Cortex of kidney (tissue), 1 donor: Measurements from ENCODE around the gene SNTG2.
"Not testable (repeated sequence)": the region's sequence is repeated elsewhere in the genome, so short reads cannot be mapped to it uniquely, and the experiment has no call there.

ENCODE experiments used
- DNase-seq: peaks from one replicate; lab custom pipeline; 2025; lab: John Stamatoyannopoulos, UW

The SNTG2 gene

GRCh38 chr2:1192121-1192520 lies 241.5 kb downstream of the SNTG2 start:
- DNase-seq, result no peak

DNA sequence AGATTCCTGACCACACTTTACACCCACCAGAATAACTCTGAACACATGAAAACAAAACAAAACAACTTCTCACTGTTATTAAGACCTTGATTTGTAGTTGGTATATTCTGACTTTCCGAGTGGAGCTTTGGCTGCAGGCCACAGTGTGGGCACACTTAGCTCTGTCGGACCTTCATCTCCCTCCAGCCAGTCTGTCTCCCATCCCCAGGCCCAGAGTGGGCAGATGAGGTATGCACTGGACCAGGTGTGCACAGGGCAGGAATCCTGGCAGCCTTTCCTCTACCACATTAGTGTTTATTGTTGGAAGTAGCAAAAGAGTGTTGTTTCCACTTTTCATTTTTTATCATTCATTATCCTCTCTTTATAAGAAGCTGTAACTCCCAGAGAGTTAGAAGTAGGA lies 243.2 kb downstream of the SNTG2 start:
- no peak for DNase-seq

DNA sequence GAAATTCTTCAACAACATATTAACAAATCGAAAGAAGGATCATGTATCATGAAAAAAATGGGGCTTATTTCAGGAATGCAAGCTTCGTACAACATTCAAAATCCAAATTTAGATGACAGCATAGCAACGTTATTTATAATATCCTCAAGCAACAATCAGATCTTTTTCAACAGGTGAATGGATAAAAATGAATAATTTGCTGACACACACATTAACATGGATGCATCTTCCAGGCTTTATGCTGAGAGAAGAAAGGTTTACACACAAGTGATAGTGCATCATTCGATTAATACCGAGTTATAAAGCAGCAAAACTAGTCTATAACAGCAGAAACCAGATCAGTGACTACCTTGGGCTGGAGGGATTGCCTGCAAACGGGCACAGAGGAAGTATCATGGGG lies 253.1 kb downstream of the SNTG2 start:
- DNase-seq, result no peak

DNA sequence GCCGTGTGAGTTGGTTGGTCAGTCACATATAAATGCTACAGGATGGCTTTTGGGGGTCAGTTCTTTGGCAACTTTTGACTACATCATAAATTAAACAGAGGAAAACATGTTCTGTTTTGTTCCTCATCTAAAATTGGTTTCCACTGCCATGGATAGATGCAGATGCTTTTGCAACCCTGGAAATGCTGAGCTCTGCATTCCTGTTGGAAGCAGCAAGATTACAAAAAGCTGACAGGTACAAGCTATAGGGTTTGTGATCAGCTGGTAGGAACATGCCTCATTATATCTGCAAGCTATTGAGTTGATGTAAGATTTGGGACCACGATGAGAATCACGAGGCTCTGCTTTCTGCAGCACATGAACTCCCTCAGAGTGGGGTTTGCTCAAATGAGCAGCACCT lies 255.2 kb downstream of the SNTG2 start:
- no peak for DNase-seq

DNA sequence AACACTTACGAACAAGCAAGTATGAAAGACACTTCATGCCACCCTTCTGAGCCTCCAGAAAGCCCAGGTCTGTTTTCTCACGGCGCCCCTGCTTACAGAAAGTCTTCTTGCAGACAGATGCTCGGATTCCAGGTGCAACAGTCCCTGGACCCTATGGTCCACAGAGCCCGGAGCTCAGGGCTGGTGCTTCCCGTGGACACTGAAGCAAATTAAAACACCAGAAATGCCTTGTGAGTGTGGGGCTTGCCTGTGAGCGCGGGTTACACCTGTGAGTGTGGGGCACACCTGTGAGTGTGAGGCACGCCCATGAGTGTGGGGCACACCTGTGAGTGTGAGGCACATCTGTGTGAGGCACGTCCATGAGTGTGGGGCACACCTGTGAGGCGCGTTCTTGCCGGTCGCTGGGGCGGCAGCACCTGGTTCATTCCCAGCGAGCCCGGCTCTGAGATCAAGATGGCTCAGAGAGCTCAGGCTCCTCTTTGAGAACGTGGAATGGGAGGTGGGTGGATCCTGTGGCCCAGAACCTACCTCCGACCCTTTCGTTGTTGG lies 257.4 kb downstream of the SNTG2 start:
- DNase-seq, result no peak

- DNase-seq, result no peak
Observed at GRCh38 chr2:1208522-1208921, 257.9 kb downstream of the SNTG2 start.

DNA sequence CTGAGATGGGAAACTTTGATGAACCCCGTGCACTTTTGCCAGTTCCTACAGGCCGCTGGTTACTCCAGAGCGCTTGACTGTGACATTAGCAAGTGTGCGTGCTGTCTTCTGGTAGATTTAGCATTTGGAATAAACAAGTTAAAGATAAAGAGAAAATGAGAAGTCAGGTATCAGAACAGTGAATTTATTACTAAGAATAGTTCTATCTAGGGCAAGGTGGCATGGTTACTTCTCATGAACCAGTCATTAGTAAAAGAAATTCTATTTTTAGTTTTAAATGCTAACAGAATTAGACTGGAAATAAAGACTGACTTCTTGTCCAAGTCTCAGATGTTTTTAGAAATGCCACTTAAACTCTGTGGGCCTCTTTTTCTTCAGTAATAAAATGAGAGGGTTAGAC lies 258.6 kb downstream of the SNTG2 start:
- no peak for DNase-seq

- DNase-seq, result no peak
Observed at GRCh38 chr2:1209761-1210160, 259.1 kb downstream of the SNTG2 start.

DNA sequence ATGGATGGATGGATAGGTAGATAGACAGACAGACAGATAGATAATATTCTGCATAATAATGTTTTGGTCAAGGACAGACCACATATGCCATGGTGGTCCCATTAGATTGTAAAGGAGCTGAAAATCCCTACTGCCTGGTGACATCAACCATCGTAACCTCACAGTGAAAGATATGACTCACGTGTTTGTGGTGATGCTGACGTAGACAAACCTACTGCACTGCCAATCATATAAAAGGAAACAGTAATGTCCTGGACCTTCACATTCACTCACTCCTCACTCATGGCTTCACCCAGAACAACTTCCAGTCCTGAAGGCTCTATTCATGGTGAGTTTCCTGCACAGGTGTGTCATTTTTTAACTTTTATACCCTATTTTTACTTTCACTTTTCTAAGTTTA lies 259.7 kb downstream of the SNTG2 start:
- DNase-seq, result no peak

DNA sequence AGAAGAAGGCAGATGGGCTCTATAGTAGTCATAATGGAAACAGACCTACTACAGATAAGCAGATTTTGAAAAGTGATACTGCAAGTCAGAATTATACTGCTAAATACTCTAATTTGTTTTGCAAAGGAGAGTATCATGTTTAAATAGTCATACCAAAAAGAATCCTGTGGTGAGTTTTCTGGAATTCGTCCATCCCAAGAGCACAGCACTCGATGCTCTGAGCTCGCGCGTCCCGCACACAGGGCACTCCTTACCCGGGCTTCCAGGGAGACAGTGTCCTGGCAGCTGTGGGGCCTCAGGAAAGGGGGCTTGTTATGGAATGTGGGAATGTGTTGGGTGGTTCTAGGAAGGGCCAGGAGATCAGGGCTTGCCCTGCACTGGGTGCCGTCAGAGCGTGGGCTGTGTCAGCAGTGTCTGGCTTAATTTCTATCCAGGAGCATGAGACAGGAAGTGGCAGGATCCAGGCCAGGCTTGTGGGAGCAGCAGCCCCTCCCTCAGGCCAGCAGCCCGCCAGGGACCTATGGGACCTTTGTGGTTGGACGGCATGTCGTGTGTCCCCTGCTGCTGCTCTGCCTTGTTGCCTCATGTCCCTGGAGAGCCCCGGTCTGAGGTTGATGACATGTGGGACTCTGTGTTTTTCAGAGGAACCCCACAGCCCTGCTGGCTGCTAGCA lies 269.4 kb downstream of the SNTG2 start:
- DNase-seq, result no peak

DNA sequence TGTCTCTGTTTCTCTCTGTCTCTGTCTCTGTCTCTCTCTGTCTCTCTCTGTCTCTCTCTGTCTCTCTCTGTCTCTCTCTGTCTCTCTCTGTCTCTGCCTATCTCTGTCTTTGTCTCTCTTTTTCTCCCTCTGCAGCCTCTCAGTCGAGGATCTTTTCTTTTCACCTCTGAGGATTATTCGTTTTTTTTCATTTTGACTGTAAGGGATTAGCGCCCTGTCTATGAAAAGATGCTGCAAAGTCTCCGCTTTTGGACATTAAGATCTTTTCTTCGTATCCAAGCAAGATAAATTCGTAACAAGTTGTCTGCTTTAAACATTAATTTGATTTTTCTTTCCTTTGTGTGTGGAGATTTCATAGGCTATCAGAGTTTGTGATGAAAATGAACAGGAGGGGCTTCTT lies 271.4 kb downstream of the SNTG2 start:
- no peak for DNase-seq

- DNase-seq, result no peak
Observed at GRCh38 chr2:1223791-1224190, 273.1 kb downstream of the SNTG2 start.

DNA sequence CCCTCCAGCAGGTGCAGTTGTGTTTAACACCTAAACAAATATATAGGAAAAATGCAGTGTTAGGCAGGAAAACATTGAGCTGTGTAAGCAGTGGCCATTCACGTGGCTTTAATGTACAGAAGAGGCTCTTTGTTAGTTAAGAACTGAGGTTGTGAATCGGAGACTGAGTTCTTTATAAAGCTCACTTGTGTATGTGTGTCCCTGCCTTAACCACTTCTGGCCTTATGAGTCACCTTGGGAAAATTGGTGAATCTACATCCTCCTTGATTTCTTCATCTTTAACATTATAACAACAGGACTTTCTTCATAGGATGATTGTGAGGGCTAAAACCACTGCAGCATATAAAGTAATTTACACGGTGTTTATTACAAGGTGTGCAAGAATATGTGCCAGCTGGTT lies 274.3 kb downstream of the SNTG2 start:
- no peak for DNase-seq

DNA sequence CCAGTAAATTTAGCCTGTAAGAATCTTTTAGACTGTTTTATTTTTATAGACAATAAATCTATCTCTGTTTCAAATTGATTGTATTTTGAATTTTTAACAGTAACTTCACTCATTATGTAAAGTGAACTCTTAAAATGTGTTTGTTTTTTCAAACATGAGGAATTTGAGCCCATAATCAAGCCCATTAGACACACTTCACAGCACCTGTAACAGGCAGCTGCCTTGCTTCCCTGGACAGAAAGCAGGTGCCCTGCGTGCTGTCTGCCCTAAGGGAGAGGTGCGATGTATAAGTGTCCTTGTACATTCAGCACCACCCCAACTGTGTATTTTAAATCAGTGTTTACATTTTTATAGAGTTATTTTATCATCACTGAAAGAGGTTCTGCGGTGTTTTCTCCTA lies 276.1 kb downstream of the SNTG2 start:
- DNase-seq, result no peak

DNA sequence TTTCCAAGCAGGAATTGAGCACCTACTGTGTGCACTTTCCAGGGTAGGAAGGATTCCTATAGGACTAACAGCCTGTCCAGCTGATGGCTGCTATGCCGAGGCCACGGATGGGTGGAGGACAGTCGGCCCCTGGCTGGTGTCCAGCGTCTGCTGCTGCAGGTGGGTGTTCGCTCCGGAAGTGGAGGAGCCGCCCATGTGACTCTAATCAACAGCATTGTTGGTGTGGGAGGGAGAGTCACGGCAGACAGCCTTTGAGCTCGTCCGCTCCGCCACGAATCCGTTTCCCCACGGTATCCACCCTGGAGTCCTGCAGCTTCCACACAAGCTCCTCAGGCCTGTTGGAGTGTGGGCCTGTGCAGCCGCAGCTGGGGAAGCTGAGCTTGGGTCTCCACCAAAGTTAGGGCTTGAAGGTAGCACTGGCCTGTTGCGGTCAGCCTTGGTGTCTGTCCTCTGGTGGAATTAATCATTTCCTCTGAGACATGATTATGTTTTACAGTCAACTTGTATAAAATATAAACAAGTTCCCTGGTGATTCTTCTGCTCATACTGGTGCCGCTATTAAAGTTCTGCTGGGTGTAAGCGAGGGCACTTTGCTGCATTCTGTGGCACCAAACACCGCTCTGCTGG lies 276.7 kb downstream of the SNTG2 start:
- DNase-seq, result no peak

DNA sequence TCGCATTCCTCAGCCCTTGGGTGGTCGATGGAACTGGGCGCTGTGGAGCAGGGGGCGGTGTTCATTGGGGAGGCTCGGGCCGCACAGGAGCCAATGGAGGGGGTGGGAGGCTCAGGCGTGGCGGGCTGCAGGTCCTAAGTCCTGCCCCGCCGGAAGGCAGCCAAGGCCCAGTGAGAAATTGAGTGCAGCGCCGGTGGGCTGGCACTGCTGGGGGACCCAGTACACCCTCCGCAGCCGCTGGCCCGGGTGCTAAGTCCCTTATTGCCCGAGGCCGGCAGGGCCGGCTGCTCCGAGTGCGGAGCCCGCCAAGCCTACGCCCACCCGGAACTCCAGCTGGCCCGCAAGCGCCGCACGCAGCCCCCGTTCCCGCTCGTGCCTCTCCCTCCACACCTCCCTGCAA lies 278.9 kb downstream of the SNTG2 start:
- DNase-seq, result not testable (repeated sequence)

- DNase-seq, result no peak
Observed at GRCh38 chr2:1230155-1230893, 279.7 kb downstream of the SNTG2 start.

DNA sequence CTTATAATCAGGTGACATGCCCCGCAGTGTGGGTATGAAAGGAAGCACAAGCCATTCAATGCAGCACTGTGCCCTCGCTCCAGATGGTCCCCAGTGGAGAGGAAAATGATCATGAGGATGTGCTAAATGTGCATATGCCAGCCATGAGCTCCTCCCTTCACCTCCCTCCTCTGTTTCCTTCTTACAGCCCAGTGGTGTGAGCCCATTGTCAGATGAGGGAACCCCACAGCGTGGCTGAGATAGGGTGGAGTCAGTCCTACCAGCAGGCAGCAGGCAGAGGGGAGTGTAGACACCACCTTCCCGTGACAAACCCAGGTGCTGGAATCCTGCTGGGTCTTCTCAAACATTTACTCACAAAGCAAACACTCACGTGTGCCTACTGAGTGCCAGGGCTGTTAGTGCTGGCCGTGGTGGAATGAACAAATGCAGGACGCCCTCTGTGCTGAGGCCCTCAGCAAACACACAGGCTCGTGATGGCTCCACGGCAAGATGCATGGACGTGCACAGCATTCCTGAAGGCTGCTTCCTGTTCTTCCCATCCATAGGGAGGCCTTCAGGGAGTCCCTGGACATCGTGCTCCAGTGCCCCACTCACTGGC lies 280.9 kb downstream of the SNTG2 start:
- no peak for DNase-seq

GRCh38 chr2:1233281-1233680 lies 282.6 kb downstream of the SNTG2 start:
- DNase-seq, result no peak

DNA sequence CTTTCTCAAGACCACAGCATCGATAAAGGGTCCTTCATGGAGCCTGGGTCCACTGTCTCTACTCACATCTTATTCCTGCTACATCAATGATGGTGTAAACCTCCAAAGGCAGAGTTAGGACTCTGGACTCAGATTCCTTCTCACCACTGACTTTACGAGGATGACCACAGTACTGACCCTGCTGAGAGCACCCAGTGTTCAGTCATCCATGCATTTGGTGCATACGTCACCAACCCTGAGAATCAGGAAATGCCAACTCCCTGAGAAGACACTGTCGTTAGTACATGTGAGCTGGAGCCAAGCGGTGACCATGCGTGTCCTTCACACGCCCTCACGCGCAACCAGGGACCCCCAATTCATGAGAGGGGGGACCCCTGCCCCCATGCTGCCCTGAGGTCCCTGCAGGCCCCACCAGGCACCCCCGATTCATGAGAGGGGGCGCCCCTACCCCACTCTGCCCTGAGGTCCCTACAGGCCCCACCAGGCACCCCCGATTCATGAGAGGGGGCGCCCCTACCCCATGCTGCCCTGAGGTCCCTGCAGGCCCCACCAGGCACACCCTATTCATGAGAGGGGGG lies 284.2 kb downstream of the SNTG2 start:
- DNase-seq, result no peak

DNA sequence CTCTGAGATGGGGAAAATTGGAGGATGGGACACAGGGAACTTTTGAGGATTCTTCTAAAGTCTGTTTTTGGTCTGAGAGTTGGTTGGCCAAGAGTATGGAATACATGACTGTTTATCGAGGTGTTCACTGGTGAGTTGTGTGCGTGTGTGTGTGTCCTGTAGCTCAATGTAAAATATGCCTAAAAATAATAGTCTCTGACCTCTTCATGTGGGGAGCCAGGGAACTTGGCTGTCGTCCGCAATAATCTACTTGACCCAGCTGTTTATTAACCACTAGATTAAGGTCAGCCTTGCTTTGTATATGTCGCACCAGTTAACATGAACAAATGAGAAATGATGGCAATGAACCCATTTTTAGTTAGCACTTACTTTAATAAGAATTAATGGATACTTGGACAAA lies 285.2 kb downstream of the SNTG2 start:
- DNase-seq, result no peak

GRCh38 chr2:1236606-1237005 lies 286.0 kb downstream of the SNTG2 start:
- DNase-seq, result no peak
